Activated CD8-positive, alpha-beta T cell treated with anti-CD3 and anti-CD28 coated beads for 36 hours (primary cell): ENCODE results near the gene DCTN2. TPM values are rescaled to one million over a fixed set of nuclear protein-coding genes. Genes with fewer than 3 reads are reported as not detected.

Experiments used
- ATAC-seq: fragments of 200-7000 bp; cut with Tn5 transposase; one replicate; pipeline ENCODE4 v1.10.0; 2021; ENCODE audit warnings: mild to moderate bottlenecking, moderate library complexity
- CTCF ChIA-PET: fragments of 350-600 bp; sonication (Branson Sonifier 250); formaldehyde crosslinking; loops from one replicate; lab custom pipeline; 2021; ENCODE audit warnings: antibody characterized with exemption; lab: Charles Lee
- POLR2A ChIA-PET: fragments of 350-600 bp; sonication (Branson Sonifier 250); formaldehyde crosslinking; loops from one replicate; lab custom pipeline; 2021; ENCODE audit warnings: antibody characterized with exemption; lab: Charles Lee
- DNase-seq: peaks from one replicate; pipeline ENCODE4 v3.0.0-alpha.2; 2020
- H3K27ac Mint-ChIP-seq: one replicate; pipeline ENCODE4 v1.8.0; 2021; ENCODE audit warnings: mild to moderate bottlenecking, mixed read lengths
- H3K27me3 Mint-ChIP-seq: one replicate; pipeline ENCODE4 v1.8.0; 2021; ENCODE audit warnings: mixed read lengths
- H3K36me3 Mint-ChIP-seq: one replicate; pipeline ENCODE4 v1.8.0; 2021; ENCODE audit warnings: low read depth, mixed read lengths
- H3K4me1 Mint-ChIP-seq: one replicate; pipeline ENCODE4 v1.8.0; 2021; ENCODE audit warnings: low read depth, mixed read lengths
- H3K4me3 Mint-ChIP-seq: one replicate; pipeline ENCODE4 v1.8.0; 2021; ENCODE audit warnings: mild to moderate bottlenecking, moderate library complexity, mixed read lengths
- H3K9me3 Mint-ChIP-seq: one replicate; pipeline ENCODE4 v1.8.0; 2021; ENCODE audit warnings: mixed read lengths
- intact Hi-C: fragments of 100-400 bp; cut with micrococcal nuclease; formaldehyde crosslinking; loops from one replicate; pipeline ENCODE4 v1.10.0; 2022
- total RNA-seq, 2 experiments: library from RNA; stranded (reverse); gene quantifications; one replicate each; pipeline ENCODE4 v1.2.3, GENCODE V29; 2021
- TF ChIP-seq, protein P1 (sequence below): fragments of 200-600 bp; IDR thresholded peaks from one replicate; pipeline ENCODE4 v1.8.0; 2022; ENCODE audit warnings: antibody characterized with exemption, mild to moderate bottlenecking

Gene DCTN2
- total RNA-seq, 2 experiments from 2014 or later: 66.2 to 68.6 TPM

DNA sequence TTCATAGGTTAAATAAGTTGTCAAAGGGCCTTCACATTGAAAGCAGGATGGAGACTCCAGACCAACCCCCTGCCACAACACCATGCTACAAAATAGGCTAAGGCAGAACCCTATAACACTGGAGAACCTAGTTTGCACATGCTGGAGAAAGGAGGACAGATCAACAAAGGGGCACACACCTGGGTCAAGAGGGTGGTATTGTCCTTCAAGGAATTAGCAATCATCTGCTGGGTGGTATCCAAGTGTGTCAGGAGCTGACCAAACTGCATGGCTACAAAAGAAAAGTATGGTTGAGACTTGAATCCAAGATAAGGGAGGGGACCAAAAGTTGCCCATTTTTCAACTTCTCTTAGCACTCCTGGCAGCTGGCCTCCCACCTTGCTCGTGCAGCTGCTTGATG, 15.2 kb downstream of the DCTN2 start:
- no peak overlapping the region for H3K4me3 Mint-ChIP-seq
- intact Hi-C loops: no loop called here
- H3K27me3 Mint-ChIP-seq: no peaks in the 10 kb centered on the region
- H3K4me1 Mint-ChIP-seq: peaks cover 3% of the 10 kb centered on the region
- H3K27ac Mint-ChIP-seq: no peak overlapping the region
- peaks cover 15% of the 10 kb centered on the region for H3K36me3 Mint-ChIP-seq
- no peaks in the 10 kb centered on the region for H3K9me3 Mint-ChIP-seq
- TF ChIP-seq, protein P1, sequence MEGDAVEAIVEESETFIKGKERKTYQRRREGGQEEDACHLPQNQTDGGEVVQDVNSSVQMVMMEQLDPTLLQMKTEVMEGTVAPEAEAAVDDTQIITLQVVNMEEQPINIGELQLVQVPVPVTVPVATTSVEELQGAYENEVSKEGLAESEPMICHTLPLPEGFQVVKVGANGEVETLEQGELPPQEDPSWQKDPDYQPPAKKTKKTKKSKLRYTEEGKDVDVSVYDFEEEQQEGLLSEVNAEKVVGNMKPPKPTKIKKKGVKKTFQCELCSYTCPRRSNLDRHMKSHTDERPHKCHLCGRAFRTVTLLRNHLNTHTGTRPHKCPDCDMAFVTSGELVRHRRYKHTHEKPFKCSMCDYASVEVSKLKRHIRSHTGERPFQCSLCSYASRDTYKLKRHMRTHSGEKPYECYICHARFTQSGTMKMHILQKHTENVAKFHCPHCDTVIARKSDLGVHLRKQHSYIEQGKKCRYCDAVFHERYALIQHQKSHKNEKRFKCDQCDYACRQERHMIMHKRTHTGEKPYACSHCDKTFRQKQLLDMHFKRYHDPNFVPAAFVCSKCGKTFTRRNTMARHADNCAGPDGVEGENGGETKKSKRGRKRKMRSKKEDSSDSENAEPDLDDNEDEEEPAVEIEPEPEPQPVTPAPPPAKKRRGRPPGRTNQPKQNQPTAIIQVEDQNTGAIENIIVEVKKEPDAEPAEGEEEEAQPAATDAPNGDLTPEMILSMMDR: no peak
- no peak for ATAC-seq
- no peak for DNase-seq
- ChIA-PET CTCF (interaction anchor here (0.8 kb wide), 1 partner anchor 20 kb away, joined by 3 read pairs; no protein-coding TSS in a partner anchor), POLR2A (interaction anchor here (0.6 to 1.4 kb wide), 5 partner anchors 8 to 198 kb away, joined by 3 to 4 read pairs (median 3); no protein-coding TSS in a partner anchor)

DNA sequence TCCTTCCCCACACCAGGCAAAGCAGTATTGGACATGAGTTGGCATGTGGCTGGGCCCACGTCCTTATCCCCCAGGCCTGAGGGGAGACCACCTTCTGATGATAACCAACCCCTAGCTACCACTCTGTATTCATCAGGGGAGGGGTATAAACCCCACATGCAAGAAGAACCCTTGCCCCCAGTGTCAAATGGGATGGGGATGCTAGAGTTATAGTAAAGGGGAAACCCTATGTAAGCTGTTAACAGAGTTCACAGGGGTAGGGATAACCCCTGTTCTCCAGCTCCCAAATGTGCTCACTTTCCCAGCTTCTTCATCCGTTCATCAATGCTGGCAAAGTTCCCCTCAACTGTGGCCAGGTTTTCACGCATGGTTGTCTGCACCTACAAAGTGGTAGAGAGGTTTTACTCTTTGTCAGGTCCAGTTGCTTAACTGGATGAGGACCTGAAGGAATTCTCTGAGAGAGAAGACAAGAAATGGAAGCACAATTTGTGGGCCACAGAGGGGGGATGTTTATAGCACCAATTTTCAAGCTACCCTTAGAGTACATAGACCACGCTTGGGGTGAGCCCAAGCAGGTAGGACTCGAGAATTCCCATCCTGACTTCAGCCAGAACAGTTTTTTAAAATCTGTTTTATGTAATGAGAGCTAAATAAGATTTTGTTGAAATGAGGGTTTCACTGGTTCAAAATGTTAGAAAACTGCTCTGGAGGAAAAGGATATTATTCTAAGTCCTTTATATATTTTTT, 16.4 kb downstream of the DCTN2 start:
- DNase-seq: no peak
- intact Hi-C loops: no loop called here
- CTCF ChIA-PET: interaction anchor here (0.9 to 1.6 kb wide), 3 partner anchors 9 to 68 kb away, joined by 3 to 5 read pairs (median 5); no protein-coding TSS in a partner anchor
- Mint-ChIP-seq H3K27ac (no peak overlapping the region), H3K27me3 (no peaks in the 10 kb centered on the region), H3K9me3 (no peaks in the 10 kb centered on the region), H3K4me1 (peaks cover 6% of the 10 kb centered on the region), H3K36me3 (peaks cover 15% of the 10 kb centered on the region), H3K4me3 (no peak overlapping the region)
- TF ChIP-seq, protein P1: no peak
- ATAC-seq: no peak
- POLR2A ChIA-PET: interaction anchor here (0.8 to 1.7 kb wide), 4 partner anchors 10 to 129 kb away, joined by 3 to 9 read pairs (median 4); partner anchors contain the start of gene DDIT3

DNA sequence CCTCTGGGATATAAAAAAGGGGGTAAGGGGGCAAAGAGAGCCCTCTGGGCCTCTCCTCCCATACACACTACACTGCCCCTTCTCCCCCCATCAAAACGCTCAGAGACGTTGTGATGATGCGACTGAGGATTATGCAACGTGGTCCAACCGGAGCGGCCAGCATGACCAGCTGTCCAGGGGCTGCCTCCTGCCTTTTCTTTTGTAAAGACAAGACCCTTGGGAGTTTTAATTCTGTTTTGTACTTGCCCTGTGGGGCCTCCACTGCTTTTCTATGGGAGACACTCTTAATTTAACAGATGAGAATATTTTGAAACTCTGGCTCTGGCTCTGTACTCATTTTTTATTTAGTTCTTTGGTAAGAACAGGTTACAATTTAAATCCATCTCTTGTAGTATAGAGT, 17.2 kb downstream of the DCTN2 start:
- ATAC-seq (no peak), DNase-seq (no peak)
- no peak overlapping the region for H3K27ac Mint-ChIP-seq
- CTCF ChIA-PET: interaction anchor here (0.9 to 1.6 kb wide), 3 partner anchors 10 to 67 kb away, joined by 3 to 5 read pairs (median 5); no protein-coding TSS in a partner anchor
- H3K9me3 Mint-ChIP-seq: no peaks in the 10 kb centered on the region
- POLR2A ChIA-PET: interaction anchor here (0.8 to 1.7 kb wide), 4 partner anchors 9 to 130 kb away, joined by 3 to 9 read pairs (median 4); partner anchors contain the start of gene DDIT3
- peaks cover 17% of the 10 kb centered on the region for H3K36me3 Mint-ChIP-seq
- intact Hi-C loops: no loop called here
- TF ChIP-seq, protein P1: no peak
- no peaks in the 10 kb centered on the region for H3K27me3 Mint-ChIP-seq
- H3K4me1 Mint-ChIP-seq: peaks cover 11% of the 10 kb centered on the region
- no peak overlapping the region for H3K4me3 Mint-ChIP-seq

DNA sequence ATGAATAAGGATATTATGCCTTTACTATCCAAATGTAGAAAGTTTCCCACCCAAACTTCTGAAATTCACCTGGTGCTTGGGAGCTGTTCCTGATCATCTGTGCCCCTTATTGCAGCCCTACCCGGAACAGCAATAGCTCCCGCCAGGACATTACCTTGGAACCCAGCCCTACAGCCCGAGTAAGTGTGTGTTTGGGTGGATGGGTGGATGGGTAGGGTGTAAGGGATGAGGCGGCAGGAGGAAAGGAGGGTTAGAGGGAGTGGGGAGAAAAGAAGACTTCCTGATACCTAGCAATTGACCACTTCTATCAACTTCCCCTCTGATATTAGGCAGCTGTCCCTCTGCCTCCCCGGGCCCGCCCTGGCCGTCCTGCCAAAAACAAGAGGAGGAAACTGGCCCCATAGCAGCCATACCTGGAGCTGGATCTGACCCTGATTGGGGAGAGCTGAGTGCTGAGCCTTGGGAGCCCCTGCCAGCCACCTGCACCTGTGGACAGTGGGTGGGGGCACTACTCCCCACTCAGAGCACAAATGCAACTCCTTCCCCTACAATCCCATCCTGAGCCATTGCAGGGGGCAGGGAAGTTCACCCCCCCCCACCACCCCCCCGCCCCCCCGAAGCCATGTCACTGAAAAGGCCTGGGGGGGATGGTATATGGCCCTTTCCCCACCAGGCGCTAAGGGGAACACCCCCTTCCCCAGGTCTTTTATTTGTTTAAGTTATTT, 18.0 kb downstream of the DCTN2 start:
- ChIA-PET POLR2A (interaction anchor here (1.1 to 6.9 kb wide), 3 partner anchors 8 to 46 kb away, joined by 3 to 46 read pairs (median 5); partner anchors contain the start of gene DDIT3), CTCF (no interaction called here)
- Mint-ChIP-seq H3K4me1 (peaks cover 19% of the 10 kb centered on the region), H3K36me3 (peaks cover 23% of the 10 kb centered on the region), H3K27ac (peak overlapping the region; percentile 10), H3K4me3 (no peak overlapping the region), H3K27me3 (no peaks in the 10 kb centered on the region), H3K9me3 (no peaks in the 10 kb centered on the region)
- TF ChIP-seq, protein P1: no peak
- ATAC-seq (no peak), DNase-seq (no peak)
- intact Hi-C loops: no loop called here
